ENCODE measurements around the gene LRRC17.

DNA sequence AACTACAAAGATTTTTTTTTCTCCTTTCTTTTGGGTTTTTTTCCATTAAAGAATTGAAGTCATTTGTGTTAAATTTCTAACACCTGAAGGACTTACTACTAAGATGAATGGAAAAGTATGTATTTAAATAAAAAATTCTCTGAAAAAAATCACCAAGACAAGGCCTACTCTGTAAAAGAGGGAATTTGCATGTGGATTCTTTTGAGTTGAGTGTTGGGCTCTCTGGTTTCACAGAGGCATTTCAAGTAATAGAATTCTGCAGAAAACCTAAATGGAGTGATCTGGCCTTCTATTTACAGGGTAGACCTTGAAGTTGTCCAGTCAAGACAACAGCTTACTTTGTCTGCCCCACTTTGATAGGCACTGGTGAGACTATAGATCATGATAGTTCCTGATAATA, 4.1 kb downstream of the LRRC17 start:
- TF ChIP-seq, protein P1, sequence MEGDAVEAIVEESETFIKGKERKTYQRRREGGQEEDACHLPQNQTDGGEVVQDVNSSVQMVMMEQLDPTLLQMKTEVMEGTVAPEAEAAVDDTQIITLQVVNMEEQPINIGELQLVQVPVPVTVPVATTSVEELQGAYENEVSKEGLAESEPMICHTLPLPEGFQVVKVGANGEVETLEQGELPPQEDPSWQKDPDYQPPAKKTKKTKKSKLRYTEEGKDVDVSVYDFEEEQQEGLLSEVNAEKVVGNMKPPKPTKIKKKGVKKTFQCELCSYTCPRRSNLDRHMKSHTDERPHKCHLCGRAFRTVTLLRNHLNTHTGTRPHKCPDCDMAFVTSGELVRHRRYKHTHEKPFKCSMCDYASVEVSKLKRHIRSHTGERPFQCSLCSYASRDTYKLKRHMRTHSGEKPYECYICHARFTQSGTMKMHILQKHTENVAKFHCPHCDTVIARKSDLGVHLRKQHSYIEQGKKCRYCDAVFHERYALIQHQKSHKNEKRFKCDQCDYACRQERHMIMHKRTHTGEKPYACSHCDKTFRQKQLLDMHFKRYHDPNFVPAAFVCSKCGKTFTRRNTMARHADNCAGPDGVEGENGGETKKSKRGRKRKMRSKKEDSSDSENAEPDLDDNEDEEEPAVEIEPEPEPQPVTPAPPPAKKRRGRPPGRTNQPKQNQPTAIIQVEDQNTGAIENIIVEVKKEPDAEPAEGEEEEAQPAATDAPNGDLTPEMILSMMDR (IDR thresholded peaks at IDR 0.05 in 8 of 11, conservative IDR thresholded peaks at IDR 0.05 in 3 of 11) = no peak
- no peak for TF ChIP-seq POLR2A (IDR thresholded peaks at IDR 0.05)
